Medulla oblongata (tissue), 1 donor: ENCODE results near the gene GPR162.

ENCODE experiments used
- DNase-seq: peaks from one replicate; pipeline ENCODE4 v3.0.0-alpha.2; 2015; ENCODE audit errors: extremely low spot score

The GPR162 gene

GRCh38 chr12:6787309-6787708 lies 34.3 kb upstream of the GPR162 start:
- no peak for DNase-seq

- peak; percentile 81 for DNase-seq
Measured at GRCh38 chr12:6788972-6789924, 32.4 kb upstream of the GPR162 start, which contains the start of gene CD4. TSS of gene CD4 (plus strand) at chr12:6789528. CDS start at chr12:6800139, 10,611 bp downstream.

GRCh38 chr12:6790496-6791150 lies 31.0 kb upstream of the GPR162 start:
- DNase-seq: no peak

GRCh38 chr12:6791931-6792520 lies 29.6 kb upstream of the GPR162 start:
- no peak for DNase-seq

- DNase-seq: peak; percentile 67
Measured at GRCh38 chr12:6792522-6793201, 29.0 kb upstream of the GPR162 start.

- DNase-seq: no peak
Measured at GRCh38 chr12:6795088-6795487, 26.5 kb upstream of the GPR162 start.

GRCh38 chr12:6796576-6796975 lies 25.0 kb upstream of the GPR162 start:
- DNase-seq: no peak

- no peak for DNase-seq
Measured at GRCh38 chr12:6799147-6799546, 22.5 kb upstream of the GPR162 start.

GRCh38 chr12:6807170-6807569 lies 14.5 kb upstream of the GPR162 start:
- no peak for DNase-seq

GRCh38 chr12:6809056-6809455 lies 12.6 kb upstream of the GPR162 start:
- DNase-seq: no peak

- no peak for DNase-seq
Measured at GRCh38 chr12:6810758-6811157, 10.9 kb upstream of the GPR162 start.

GRCh38 chr12:6813363-6813762 lies 8.3 kb upstream of the GPR162 start:
- no peak for DNase-seq

GRCh38 chr12:6816598-6816997 lies 5.0 kb upstream of the GPR162 start:
- DNase-seq: no peak

GRCh38 chr12:6817098-6817497 lies 4.5 kb upstream of the GPR162 start:
- DNase-seq: no peak

GRCh38 chr12:6817662-6818157 lies 3.9 kb upstream of the GPR162 start:
- no peak for DNase-seq

GRCh38 chr12:6818222-6818621 lies 3.4 kb upstream of the GPR162 start:
- DNase-seq: no peak

- no peak for DNase-seq
Measured at GRCh38 chr12:6818645-6819044, 3.0 kb upstream of the GPR162 start.

GRCh38 chr12:6819106-6820030 lies 2.3 kb upstream of the GPR162 start:
- no peak for DNase-seq

- DNase-seq: no peak
Measured at GRCh38 chr12:6820166-6820565, 1.5 kb upstream of the GPR162 start.

- no peak for DNase-seq
Measured at GRCh38 chr12:6822426-6823135, 960 bp downstream of the GPR162 start.
